HEK293 (cell line): ENCODE data around the gene THRA.

ENCODE experiments used
- BCL11B ChIP-seq: fragments of 450-650 bp; formaldehyde crosslinking; IDR thresholded peaks from 2 replicates; pipeline ENCODE4 v1.5.1; 2016; ENCODE audit warnings: low read depth, missing biosample characterization, missing genetic modification characterization
- EGR2 ChIP-seq: fragments of 450-650 bp; formaldehyde crosslinking; IDR thresholded peaks from 2 replicates; pipeline ENCODE4 v1.5.1; 2016; ENCODE audit warnings: low read depth, missing biosample characterization, missing genetic modification characterization
- FEZF1 ChIP-seq: fragments of 450-650 bp; formaldehyde crosslinking; IDR thresholded peaks from 2 replicates; pipeline ENCODE4 v1.5.1; 2016; ENCODE audit warnings: missing biosample characterization, missing genetic modification characterization
- IKZF3 ChIP-seq: fragments of 450-650 bp; IDR thresholded peaks from 2 replicates; pipeline ENCODE4 v1.5.0; 2018; ENCODE audit warnings: missing biosample characterization, mild to moderate bottlenecking, missing genetic modification characterization, moderate library complexity
- KLF1 ChIP-seq: fragments of 450-650 bp; formaldehyde crosslinking; IDR thresholded peaks from 2 replicates; pipeline ENCODE4 v1.5.1; 2016; ENCODE audit warnings: missing biosample characterization, missing genetic modification characterization
- MZF1 ChIP-seq: fragments of 450-650 bp; formaldehyde crosslinking; IDR thresholded peaks from 2 replicates; pipeline ENCODE4 v1.5.1; 2017; ENCODE audit warnings: missing biosample characterization, missing genetic modification characterization, borderline replicate concordance
- SALL2 ChIP-seq: fragments of 450-650 bp; formaldehyde crosslinking; IDR thresholded peaks from 2 replicates; pipeline ENCODE4 v1.5.0; 2017; ENCODE audit warnings: missing biosample characterization, mild to moderate bottlenecking, missing genetic modification characterization, borderline replicate concordance
- TCF7L2 ChIP-seq: IDR thresholded peaks from 2 replicates; pipeline ENCODE4 v1.6.1; 2011; ENCODE audit warnings: low read depth, mild to moderate bottlenecking, inconsistent platforms, low read length, moderate library complexity, borderline replicate concordance
- WT1 ChIP-seq: fragments of 450-650 bp; formaldehyde crosslinking; IDR thresholded peaks from 2 replicates; pipeline ENCODE4 v1.5.1; 2016; ENCODE audit warnings: missing biosample characterization, missing genetic modification characterization
- YY2 ChIP-seq: fragments of 450-650 bp; formaldehyde crosslinking; IDR thresholded peaks from 2 replicates; pipeline ENCODE4 v1.5.1; 2016; ENCODE audit warnings: missing biosample characterization, missing genetic modification characterization
- ZBTB1 ChIP-seq: fragments of 450-650 bp; formaldehyde crosslinking; IDR thresholded peaks from 2 replicates; pipeline ENCODE4 v1.5.1; 2016; ENCODE audit warnings: missing biosample characterization, missing genetic modification characterization
- ZEB2 ChIP-seq: fragments of 450-650 bp; formaldehyde crosslinking; IDR thresholded peaks from 2 replicates; pipeline ENCODE4 v1.5.1; 2016; ENCODE audit warnings: missing biosample characterization, missing genetic modification characterization
- ZFP3 ChIP-seq: fragments of 450-650 bp; formaldehyde crosslinking; IDR thresholded peaks from 2 replicates; pipeline ENCODE4 v1.5.1; 2016; ENCODE audit warnings: low read depth, missing biosample characterization, missing genetic modification characterization
- ZNF146 ChIP-seq: fragments of 450-650 bp; formaldehyde crosslinking; IDR thresholded peaks from 2 replicates; pipeline ENCODE4 v1.5.1; 2016; ENCODE audit warnings: missing biosample characterization, missing genetic modification characterization
- ZNF280D ChIP-seq: fragments of 450-650 bp; formaldehyde crosslinking; IDR thresholded peaks from 2 replicates; pipeline ENCODE4 v1.5.1; 2016; ENCODE audit warnings: missing biosample characterization, missing genetic modification characterization
- ZNF404 ChIP-seq: fragments of 450-650 bp; formaldehyde crosslinking; IDR thresholded peaks from 2 replicates; pipeline ENCODE4 v1.5.1; 2017; ENCODE audit warnings: missing biosample characterization, missing genetic modification characterization
- ZNF501 ChIP-seq: fragments of 450-650 bp; formaldehyde crosslinking; IDR thresholded peaks from 2 replicates; pipeline ENCODE4 v1.5.1; 2016; ENCODE audit warnings: missing biosample characterization, missing genetic modification characterization
- ZNF544 ChIP-seq: fragments of 450-650 bp; formaldehyde crosslinking; IDR thresholded peaks from 2 replicates; pipeline ENCODE4 v1.5.0; 2017; ENCODE audit warnings: missing biosample characterization, missing genetic modification characterization
- ZNF555 ChIP-seq: fragments of 450-650 bp; formaldehyde crosslinking; conservative IDR thresholded peaks from 2 replicates; pipeline ENCODE4 v1.5.1; 2017; ENCODE audit warnings: missing biosample characterization, mild to moderate bottlenecking, missing genetic modification characterization, inconsistent platforms
- ZNF558 ChIP-seq: fragments of 450-650 bp; formaldehyde crosslinking; IDR thresholded peaks from 2 replicates; pipeline ENCODE4 v1.5.1; 2016; ENCODE audit warnings: missing biosample characterization, missing genetic modification characterization
- ZNF560 ChIP-seq: fragments of 450-650 bp; formaldehyde crosslinking; IDR thresholded peaks from 2 replicates; pipeline ENCODE4 v1.5.1; 2017; ENCODE audit warnings: missing biosample characterization, missing genetic modification characterization, borderline replicate concordance
- ZNF600 ChIP-seq: fragments of 450-650 bp; formaldehyde crosslinking; IDR thresholded peaks from 2 replicates; pipeline ENCODE4 v1.5.1; 2016; ENCODE audit warnings: missing biosample characterization, missing genetic modification characterization
- ZNF624 ChIP-seq: fragments of 450-650 bp; formaldehyde crosslinking; IDR thresholded peaks from 2 replicates; pipeline ENCODE4 v1.5.1; 2017; ENCODE audit warnings: missing biosample characterization, missing genetic modification characterization
- ZNF626 ChIP-seq: fragments of 450-650 bp; sonication (Bioruptor Pico); formaldehyde crosslinking; IDR thresholded peaks from 2 replicates; pipeline ENCODE4 v1.5.1; 2018; ENCODE audit warnings: missing biosample characterization, missing genetic modification characterization, inconsistent platforms
- ZNF830 ChIP-seq: fragments of 450-650 bp; IDR thresholded peaks from 2 replicates; pipeline ENCODE4 v1.5.0; 2018; ENCODE audit warnings: missing biosample characterization, missing genetic modification characterization, low read depth, mild to moderate bottlenecking, moderate library complexity
- ZNF837 ChIP-seq: fragments of 450-650 bp; formaldehyde crosslinking; IDR thresholded peaks from 2 replicates; pipeline ENCODE4 v1.5.1; 2016; ENCODE audit warnings: missing biosample characterization, missing genetic modification characterization
- TF ChIP-seq, protein P1 (sequence below): fragments of 450-650 bp; formaldehyde crosslinking; IDR thresholded peaks from 2 replicates; pipeline ENCODE4 v1.5.1; 2016; ENCODE audit warnings: missing biosample characterization, missing genetic modification characterization
- TF ChIP-seq, protein P2 (sequence below): fragments of 450-650 bp; formaldehyde crosslinking; IDR thresholded peaks from 2 replicates; pipeline ENCODE4 v1.5.1; 2016; ENCODE audit warnings: missing biosample characterization, missing genetic modification characterization, low read depth
- TF ChIP-seq, protein P3 (sequence below): fragments of 450-650 bp; formaldehyde crosslinking; IDR thresholded peaks from 2 replicates; pipeline ENCODE4 v1.5.1; 2016; ENCODE audit warnings: missing biosample characterization, missing genetic modification characterization

The THRA gene

GRCh38 chr17:40023590-40024292 lies 39.0 kb upstream of the THRA start (continued):
- TF ChIP-seq ZNF280D (tag by site-specific recombination) (no peak), ZNF624 (tag by site-specific recombination) (no peak), KLF1 (tag by site-specific recombination) (peak; percentile 82), EGR2 (tag by site-specific recombination) (no peak), ZNF626 (no peak), ZNF146 (tag by site-specific recombination) (no peak), ZNF600 (no peak), WT1 (tag by site-specific recombination) (no peak), FEZF1 (tag by site-specific recombination) (no peak), ZNF501 (tag by site-specific recombination) (no peak), ZNF830 (tag by site-specific recombination) (no peak), ZNF558 (tag by site-specific recombination) (no peak), SALL2 (tag by site-specific recombination) (no peak), ZNF560 (tag by site-specific recombination) (no peak), IKZF3 (tag by site-specific recombination) (0 out of 2 replicates have a peak, but pooled peaks have one; percentile 53), ZBTB1 (no peak), ZNF837 (no peak), YY2 (tag by site-specific recombination) (no peak), ZNF544 (tag by site-specific recombination) (no peak), ZEB2 (tag by site-specific recombination) (no peak), ZFP3 (no peak), ZNF555 (tag by site-specific recombination) (no peak), MZF1 (no peak), BCL11B (tag by site-specific recombination) (no peak), TCF7L2 (no peak), ZNF404 (tag by site-specific recombination) (no peak)
- TF ChIP-seq, protein P1, sequence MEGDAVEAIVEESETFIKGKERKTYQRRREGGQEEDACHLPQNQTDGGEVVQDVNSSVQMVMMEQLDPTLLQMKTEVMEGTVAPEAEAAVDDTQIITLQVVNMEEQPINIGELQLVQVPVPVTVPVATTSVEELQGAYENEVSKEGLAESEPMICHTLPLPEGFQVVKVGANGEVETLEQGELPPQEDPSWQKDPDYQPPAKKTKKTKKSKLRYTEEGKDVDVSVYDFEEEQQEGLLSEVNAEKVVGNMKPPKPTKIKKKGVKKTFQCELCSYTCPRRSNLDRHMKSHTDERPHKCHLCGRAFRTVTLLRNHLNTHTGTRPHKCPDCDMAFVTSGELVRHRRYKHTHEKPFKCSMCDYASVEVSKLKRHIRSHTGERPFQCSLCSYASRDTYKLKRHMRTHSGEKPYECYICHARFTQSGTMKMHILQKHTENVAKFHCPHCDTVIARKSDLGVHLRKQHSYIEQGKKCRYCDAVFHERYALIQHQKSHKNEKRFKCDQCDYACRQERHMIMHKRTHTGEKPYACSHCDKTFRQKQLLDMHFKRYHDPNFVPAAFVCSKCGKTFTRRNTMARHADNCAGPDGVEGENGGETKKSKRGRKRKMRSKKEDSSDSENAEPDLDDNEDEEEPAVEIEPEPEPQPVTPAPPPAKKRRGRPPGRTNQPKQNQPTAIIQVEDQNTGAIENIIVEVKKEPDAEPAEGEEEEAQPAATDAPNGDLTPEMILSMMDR: no peak
- TF ChIP-seq, protein P2, sequence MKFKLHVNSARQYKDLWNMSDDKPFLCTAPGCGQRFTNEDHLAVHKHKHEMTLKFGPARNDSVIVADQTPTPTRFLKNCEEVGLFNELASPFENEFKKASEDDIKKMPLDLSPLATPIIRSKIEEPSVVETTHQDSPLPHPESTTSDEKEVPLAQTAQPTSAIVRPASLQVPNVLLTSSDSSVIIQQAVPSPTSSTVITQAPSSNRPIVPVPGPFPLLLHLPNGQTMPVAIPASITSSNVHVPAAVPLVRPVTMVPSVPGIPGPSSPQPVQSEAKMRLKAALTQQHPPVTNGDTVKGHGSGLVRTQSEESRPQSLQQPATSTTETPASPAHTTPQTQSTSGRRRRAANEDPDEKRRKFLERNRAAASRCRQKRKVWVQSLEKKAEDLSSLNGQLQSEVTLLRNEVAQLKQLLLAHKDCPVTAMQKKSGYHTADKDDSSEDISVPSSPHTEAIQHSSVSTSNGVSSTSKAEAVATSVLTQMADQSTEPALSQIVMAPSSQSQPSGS: no peak
- TF ChIP-seq, protein P3, sequence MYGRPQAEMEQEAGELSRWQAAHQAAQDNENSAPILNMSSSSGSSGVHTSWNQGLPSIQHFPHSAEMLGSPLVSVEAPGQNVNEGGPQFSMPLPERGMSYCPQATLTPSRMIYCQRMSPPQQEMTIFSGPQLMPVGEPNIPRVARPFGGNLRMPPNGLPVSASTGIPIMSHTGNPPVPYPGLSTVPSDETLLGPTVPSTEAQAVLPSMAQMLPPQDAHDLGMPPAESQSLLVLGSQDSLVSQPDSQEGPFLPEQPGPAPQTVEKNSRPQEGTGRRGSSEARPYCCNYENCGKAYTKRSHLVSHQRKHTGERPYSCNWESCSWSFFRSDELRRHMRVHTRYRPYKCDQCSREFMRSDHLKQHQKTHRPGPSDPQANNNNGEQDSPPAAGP (tag by site-specific recombination): 0 out of 2 replicates have a peak, but pooled peaks have one; percentile 17
- TF ChIP-seq, all 188 proteins: peak for 7
